Measurements from ENCODE around the gene PDE4D.

Gene PDE4D

GRCh38 chr5:59588922-59589321 lies 304.6 kb downstream of the PDE4D start:
- no peaks in the 10 kb centered on the region for H3K27me3 ChIP-seq (ENCODE audit: insufficient read depth, low read depth, severe bottlenecking)
- H3K36me3 ChIP-seq: no peaks in the 10 kb centered on the region
- H3K27ac ChIP-seq: no peak overlapping the region
- H3K4me3 ChIP-seq (ENCODE audit: low read depth, low read length): no peak overlapping the region
- no peaks in the 10 kb centered on the region for H3K9me3 ChIP-seq (ENCODE audit: severe bottlenecking)
- TF ChIP-seq, protein P1, sequence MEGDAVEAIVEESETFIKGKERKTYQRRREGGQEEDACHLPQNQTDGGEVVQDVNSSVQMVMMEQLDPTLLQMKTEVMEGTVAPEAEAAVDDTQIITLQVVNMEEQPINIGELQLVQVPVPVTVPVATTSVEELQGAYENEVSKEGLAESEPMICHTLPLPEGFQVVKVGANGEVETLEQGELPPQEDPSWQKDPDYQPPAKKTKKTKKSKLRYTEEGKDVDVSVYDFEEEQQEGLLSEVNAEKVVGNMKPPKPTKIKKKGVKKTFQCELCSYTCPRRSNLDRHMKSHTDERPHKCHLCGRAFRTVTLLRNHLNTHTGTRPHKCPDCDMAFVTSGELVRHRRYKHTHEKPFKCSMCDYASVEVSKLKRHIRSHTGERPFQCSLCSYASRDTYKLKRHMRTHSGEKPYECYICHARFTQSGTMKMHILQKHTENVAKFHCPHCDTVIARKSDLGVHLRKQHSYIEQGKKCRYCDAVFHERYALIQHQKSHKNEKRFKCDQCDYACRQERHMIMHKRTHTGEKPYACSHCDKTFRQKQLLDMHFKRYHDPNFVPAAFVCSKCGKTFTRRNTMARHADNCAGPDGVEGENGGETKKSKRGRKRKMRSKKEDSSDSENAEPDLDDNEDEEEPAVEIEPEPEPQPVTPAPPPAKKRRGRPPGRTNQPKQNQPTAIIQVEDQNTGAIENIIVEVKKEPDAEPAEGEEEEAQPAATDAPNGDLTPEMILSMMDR (IDR thresholded peaks at IDR 0.05; ENCODE audit: low read depth, low read length): no peak
- no peak for DNase-seq

DNA sequence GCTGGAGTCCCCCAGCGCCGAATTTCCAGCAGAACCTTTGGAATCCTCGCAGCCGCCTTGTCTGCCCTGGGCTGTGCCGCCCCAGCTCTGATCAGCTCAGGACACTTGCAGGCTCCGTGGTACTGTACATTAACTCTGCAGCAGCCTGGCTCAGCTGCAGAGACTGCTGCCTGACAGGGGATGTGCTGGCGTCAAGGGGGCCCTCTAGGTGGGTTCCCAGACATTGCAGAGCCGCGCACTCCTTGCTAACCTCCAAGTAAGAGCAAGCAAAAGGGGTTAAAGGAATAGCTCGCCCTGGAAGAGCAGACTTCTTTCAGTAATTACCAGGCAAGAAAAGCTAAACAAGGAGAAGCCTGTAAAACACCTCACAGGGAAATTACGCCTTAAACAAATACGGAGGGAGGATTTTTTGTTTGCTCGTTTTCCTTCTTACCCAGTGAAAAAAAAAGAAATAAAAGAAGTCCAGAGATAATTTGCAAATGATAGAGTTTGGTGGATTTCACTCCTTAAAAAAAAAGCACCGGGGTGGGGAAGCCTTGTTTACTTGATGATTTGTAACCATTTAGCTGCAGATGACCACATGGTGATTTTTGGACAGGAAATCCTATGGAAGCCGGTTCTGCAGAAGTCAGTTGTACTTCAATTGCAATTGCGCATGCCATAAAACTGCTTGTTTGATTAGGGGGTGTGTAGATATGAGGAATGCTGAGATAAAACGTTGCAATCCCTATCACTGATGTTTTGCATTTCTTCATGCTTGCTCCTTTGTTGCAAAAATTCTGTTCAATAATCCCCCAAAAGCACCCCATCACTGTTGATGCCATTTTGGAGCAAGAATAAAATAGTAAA lies 305.8 kb downstream of the PDE4D start:
- peak; percentile 90 for DNase-seq
- Histone ChIP-seq H3K27me3 (ENCODE audit: insufficient read depth, low read depth, severe bottlenecking) (no peaks in the 10 kb centered on the region), H3K27ac (no peak overlapping the region), H3K9me3 (ENCODE audit: severe bottlenecking) (no peaks in the 10 kb centered on the region), H3K36me3 (no peaks in the 10 kb centered on the region), H3K4me3 (ENCODE audit: low read depth, low read length) (peak overlapping the region; percentile 26)
- TF ChIP-seq, protein P1 (IDR thresholded peaks at IDR 0.05; ENCODE audit: low read depth, low read length): peak; percentile 44

DNA sequence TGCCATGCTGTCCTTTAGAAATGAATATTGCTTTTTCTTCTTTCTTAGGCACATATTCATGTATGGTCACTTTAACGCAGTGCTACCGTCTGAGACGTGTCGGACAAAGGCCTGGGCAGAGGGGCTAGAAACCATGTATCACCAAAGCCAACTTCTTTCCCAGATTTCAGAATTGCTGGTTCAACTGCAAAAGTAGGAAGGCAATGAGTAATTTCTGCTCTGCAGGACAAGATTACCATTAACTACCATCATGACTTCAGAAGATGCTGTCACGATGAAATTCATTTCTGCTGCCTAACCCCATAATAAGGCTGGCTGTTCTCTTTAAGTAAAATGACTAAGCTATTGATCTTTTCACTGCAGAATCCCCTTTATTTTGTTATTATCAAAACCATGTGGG lies 306.7 kb downstream of the PDE4D start:
- TF ChIP-seq, protein P1 (IDR thresholded peaks at IDR 0.05; ENCODE audit: low read depth, low read length): no peak

DNA sequence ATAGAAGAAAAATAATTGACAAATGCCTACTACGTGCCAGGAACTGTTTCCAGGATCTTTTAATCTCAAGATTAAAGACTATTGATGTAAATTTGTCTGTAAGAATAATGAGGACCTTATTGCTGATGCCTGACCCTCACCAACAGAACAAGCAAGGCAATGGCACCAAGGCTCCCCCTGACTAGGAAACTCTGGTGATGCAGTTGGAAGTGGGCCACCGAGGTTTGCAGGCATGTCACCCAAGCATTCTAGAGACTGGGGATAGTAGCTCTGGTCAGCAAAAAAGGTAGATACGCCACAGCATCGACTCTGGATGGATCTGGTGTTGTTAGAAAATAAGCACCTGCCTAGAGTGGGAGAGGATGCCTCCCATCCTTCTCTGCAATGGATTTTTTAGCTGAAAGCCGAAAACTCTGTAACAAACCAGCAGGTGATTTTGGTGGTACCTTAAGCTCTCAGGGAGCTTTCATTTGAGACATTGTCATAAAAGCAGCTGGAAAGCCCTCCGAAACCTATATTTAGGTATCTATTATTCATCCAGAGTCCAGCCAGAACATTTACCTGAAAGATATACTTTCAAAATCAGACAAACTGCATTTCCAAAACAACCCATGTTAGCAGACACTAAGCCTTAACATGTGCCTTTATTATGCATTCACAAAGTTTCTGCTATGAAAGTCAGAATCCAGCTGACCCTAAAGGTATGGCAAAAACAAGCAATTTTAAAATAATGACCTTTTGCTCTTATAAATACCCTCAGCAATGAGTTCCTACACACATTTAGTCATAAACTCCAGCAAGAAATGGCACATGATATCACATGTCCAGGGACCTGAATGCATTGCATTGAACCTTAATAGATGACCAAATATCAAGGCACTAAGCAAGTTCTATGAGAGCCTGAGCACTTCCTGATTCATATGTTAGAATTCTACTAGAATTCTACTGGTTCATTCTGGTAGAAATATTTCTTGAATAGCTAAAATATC lies 308.4 kb downstream of the PDE4D start:
- DNase-seq: no peak
- Histone ChIP-seq H3K4me3 (ENCODE audit: low read depth, low read length) (no peak overlapping the region), H3K27ac (no peak overlapping the region), H3K36me3 (no peaks in the 10 kb centered on the region), H3K27me3 (ENCODE audit: insufficient read depth, low read depth, severe bottlenecking) (no peaks in the 10 kb centered on the region), H3K9me3 (ENCODE audit: severe bottlenecking) (no peaks in the 10 kb centered on the region)
- TF ChIP-seq, protein P1 (IDR thresholded peaks at IDR 0.05; ENCODE audit: low read depth, low read length): no peak

More for the DNA sequence above, 306.7 kb downstream of the PDE4D start:
- Histone ChIP-seq H3K27me3 (ENCODE audit: insufficient read depth, low read depth, severe bottlenecking) (no peaks in the 10 kb centered on the region), H3K4me3 (ENCODE audit: low read depth, low read length) (no peak overlapping the region), H3K9me3 (ENCODE audit: severe bottlenecking) (no peaks in the 10 kb centered on the region), H3K36me3 (no peaks in the 10 kb centered on the region), H3K27ac (no peak overlapping the region)
- DNase-seq: no peak

- Histone ChIP-seq H3K27me3 (ENCODE audit: insufficient read depth, low read depth, severe bottlenecking) (no peaks in the 10 kb centered on the region), H3K36me3 (no peaks in the 10 kb centered on the region), H3K9me3 (ENCODE audit: severe bottlenecking) (no peaks in the 10 kb centered on the region), H3K4me3 (ENCODE audit: low read depth, low read length) (no peak overlapping the region), H3K27ac (no peak overlapping the region)
- TF ChIP-seq, protein P1 (IDR thresholded peaks at IDR 0.05; ENCODE audit: low read depth, low read length): no peak
- no peak for DNase-seq
Observed at GRCh38 chr5:59583810-59584562, 309.5 kb downstream of the PDE4D start.
